ENCODE results near the gene LRRC1.

DNA sequence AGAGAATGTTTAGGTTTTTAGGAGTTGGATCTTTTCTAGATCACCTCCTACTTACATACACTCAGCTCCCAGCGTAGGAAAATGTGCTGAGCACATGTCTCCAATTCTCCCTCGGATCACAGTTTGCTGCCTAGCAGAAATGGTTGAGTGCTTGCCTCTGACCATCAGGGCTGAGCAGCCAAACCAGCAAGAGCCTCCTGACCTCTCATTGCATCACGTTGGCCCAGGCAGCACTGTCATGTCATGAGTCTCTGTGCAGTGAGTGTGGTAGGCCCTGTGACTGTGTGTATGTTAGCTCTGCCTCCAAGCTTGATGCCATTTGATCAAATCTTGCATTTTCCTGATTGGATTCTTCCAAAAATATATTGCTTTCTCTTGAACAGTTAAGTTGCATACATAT, 112.0 kb downstream of the LRRC1 start:
- TF ChIP-seq, protein P1, sequence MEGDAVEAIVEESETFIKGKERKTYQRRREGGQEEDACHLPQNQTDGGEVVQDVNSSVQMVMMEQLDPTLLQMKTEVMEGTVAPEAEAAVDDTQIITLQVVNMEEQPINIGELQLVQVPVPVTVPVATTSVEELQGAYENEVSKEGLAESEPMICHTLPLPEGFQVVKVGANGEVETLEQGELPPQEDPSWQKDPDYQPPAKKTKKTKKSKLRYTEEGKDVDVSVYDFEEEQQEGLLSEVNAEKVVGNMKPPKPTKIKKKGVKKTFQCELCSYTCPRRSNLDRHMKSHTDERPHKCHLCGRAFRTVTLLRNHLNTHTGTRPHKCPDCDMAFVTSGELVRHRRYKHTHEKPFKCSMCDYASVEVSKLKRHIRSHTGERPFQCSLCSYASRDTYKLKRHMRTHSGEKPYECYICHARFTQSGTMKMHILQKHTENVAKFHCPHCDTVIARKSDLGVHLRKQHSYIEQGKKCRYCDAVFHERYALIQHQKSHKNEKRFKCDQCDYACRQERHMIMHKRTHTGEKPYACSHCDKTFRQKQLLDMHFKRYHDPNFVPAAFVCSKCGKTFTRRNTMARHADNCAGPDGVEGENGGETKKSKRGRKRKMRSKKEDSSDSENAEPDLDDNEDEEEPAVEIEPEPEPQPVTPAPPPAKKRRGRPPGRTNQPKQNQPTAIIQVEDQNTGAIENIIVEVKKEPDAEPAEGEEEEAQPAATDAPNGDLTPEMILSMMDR (IDR thresholded peaks at IDR 0.05), result no peak
- TF ChIP-seq EZH2 (IDR thresholded peaks at IDR 0.05; ENCODE audit: borderline replicate concordance, insufficient read depth, low read depth, low read length, poor library complexity, severe bottlenecking), result no peak
